ENCODE data around the gene SLC35A4. TPM values are rescaled to one million over a fixed set of nuclear protein-coding genes. Genes with fewer than 3 reads are reported as not detected.
A peak's percentile ranks its signal among the peaks of the same experiment; 100 is the strongest.

Gene SLC35A4
- total and polyA plus RNA-seq, 2 donors (not counting 1 experiment from before 2014, with no cell fraction given): 48.6 to 57.8 TPM

DNA sequence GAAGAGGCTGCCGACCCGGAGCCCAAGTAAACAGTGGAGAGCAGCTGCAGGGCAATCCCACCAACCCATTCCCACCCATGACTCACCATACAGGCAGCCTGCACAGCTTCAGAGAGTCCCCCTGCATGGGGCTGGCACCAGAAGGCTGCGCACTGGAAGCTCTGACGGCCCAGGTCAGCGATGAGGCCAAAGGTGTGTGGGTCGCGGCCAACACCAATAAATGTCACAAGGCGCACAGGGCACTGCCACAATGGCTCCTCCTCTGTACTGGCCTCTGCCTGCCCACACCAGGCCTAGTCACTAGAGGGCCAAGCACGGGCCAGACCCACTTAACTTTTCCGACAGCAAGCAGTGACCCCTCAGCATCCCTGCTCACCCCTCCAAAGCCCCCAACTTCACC is 4.4 kb upstream of the SLC35A4 start:
- Histone ChIP-seq H3K79me2 (ENCODE audit: control insufficient read depth, insufficient read depth, low read length) (peaks cover 32% of the 10 kb centered on the region), H3K27me3 (replicated peaks in 1 of 4; ENCODE audit: control extremely low read depth in 1 of 4, control insufficient read depth in 3 of 4, insufficient read depth in 4 of 4, low read length in 3 of 4) (no peaks in the 10 kb centered on the region), H3K36me3 (replicated peaks in 1 of 2; ENCODE audit: control extremely low read depth in 1 of 2, control insufficient read depth in 1 of 2, extremely low read depth in 1 of 2, insufficient read depth in 2 of 2, low read length in 1 of 2) (peaks cover 0 to 9% of the 10 kb centered on the region in 2 experiments), H3K27ac (ENCODE audit: low read length in 2 of 2) (no peak overlapping the region), H3K4me2 (replicated peaks; ENCODE audit: low read depth, low read length, poor library complexity, severe bottlenecking) (no peak overlapping the region), H3K9ac (ENCODE audit: low read length) (no peak overlapping the region), H3K4me3 (ENCODE audit: control extremely low read depth in 1 of 5, extremely low read depth in 1 of 5, insufficient read depth in 1 of 5, low read depth in 2 of 5, low read length in 4 of 5) (no peak overlapping the region), H3K9me3 (ENCODE audit: control extremely low read depth in 1 of 3, control insufficient read depth in 2 of 3, insufficient read depth in 1 of 3, low read length in 2 of 3) (no peaks in the 10 kb centered on the region), H4K20me1 (ENCODE audit: control insufficient read depth, insufficient read depth, low read length, poor library complexity, severe bottlenecking) (peaks cover 3% of the 10 kb centered on the region), H2AFZ (ENCODE audit: insufficient read depth, low read depth, low read length, poor library complexity, severe bottlenecking) (no peak overlapping the region), H3K4me1 (ENCODE audit: control insufficient read depth in 2 of 2, insufficient read depth in 2 of 2, low read length in 2 of 2) (peaks cover 29 to 39% of the 10 kb centered on the region in 2 donors)
- H3K4me1 Mint-ChIP-seq: peaks cover 48% of the 10 kb centered on the region
- H3K27ac Mint-ChIP-seq: no peak overlapping the region
- no peaks in the 10 kb centered on the region for H3K9me3 Mint-ChIP-seq (ENCODE audit: insufficient read depth)
- ChIA-PET CTCF (no interaction called here), POLR2A (interaction anchor here (1.1 kb wide), 1 partner anchor 78 kb away, joined by 3 read pairs; no protein-coding TSS in a partner anchor)
- no peak for TF ChIP-seq EZH2 (IDR thresholded peaks at IDR 0.05; ENCODE audit: borderline replicate concordance, insufficient read depth, low read depth, low read length, poor library complexity, severe bottlenecking)
- TF ChIP-seq, protein P1, sequence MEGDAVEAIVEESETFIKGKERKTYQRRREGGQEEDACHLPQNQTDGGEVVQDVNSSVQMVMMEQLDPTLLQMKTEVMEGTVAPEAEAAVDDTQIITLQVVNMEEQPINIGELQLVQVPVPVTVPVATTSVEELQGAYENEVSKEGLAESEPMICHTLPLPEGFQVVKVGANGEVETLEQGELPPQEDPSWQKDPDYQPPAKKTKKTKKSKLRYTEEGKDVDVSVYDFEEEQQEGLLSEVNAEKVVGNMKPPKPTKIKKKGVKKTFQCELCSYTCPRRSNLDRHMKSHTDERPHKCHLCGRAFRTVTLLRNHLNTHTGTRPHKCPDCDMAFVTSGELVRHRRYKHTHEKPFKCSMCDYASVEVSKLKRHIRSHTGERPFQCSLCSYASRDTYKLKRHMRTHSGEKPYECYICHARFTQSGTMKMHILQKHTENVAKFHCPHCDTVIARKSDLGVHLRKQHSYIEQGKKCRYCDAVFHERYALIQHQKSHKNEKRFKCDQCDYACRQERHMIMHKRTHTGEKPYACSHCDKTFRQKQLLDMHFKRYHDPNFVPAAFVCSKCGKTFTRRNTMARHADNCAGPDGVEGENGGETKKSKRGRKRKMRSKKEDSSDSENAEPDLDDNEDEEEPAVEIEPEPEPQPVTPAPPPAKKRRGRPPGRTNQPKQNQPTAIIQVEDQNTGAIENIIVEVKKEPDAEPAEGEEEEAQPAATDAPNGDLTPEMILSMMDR (IDR thresholded peaks at IDR 0.05): no peak
- no peak for ATAC-seq (ENCODE audit: low read depth)
- no peaks in the 10 kb centered on the region for H3K27me3 Mint-ChIP-seq
- H3K4me3 Mint-ChIP-seq: no peak overlapping the region
- DNase-seq: no peak
- WGBS (ENCODE audit: insufficient coverage): 94% methylated on average over 10 of the region's 10 CpGs
- intact Hi-C loops (cut with micrococcal nuclease): loop anchor here (10.0 kb wide), 2 partner anchors 255 to 765 kb away; partner anchors contain the start of genes PFDN1 and TAF7

DNA sequence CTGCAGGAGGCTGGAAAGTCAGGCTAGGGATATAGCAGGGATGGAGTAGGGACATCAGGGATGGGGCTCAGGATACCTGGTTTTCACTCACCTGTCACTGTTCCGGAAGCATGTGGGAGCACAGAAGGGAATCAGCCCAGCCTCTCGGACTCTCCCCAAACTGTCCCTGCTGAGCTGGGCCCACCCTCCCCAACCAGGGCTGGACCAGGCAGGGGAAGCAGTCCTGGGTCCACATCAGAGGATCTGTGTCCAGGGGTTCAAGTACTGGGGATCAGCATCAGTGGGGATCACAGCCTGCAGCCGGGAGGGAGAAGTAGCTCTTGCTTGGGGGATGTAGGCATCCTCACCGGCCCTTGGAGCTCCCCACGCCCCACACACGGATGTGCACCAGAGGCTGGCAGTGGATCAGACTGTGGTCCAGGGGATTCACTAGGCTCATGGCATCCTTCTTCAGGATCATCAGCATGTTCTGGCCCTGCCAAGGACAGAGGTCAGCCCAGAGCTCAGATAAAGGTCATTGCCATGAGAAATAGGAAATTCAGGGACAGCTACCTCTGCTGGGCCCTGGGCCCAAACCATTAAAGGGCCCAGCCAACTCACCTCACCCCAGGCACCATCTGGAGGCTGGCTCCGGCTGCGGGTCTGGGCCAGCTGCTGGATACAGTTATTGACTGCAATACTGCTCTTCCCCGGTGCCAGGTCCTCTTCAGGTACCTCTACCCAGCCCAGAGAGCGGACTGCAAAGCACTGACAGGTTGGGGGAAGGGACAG is 2.7 kb upstream of the SLC35A4 start:
- H3K4me1 Mint-ChIP-seq: peaks cover 45% of the 10 kb centered on the region
- POLR2A ChIA-PET: no interaction called here
- TF ChIP-seq EZH2 (IDR thresholded peaks at IDR 0.05; ENCODE audit: borderline replicate concordance, insufficient read depth, low read depth, low read length, poor library complexity, severe bottlenecking): no peak
- TF ChIP-seq, protein P1 (IDR thresholded peaks at IDR 0.05): no peak
- no peaks in the 10 kb centered on the region for H4K20me1 ChIP-seq (ENCODE audit: control insufficient read depth, insufficient read depth, low read length, poor library complexity, severe bottlenecking)
- H3K4me3 ChIP-seq (ENCODE audit: control extremely low read depth in 1 of 5, extremely low read depth in 1 of 5, insufficient read depth in 1 of 5, low read depth in 2 of 5, low read length in 4 of 5): no peak overlapping the region
- H3K27me3 Mint-ChIP-seq: no peaks in the 10 kb centered on the region
- intact Hi-C loops (cut with micrococcal nuclease): loop anchor here (10.0 kb wide), 2 partner anchors 257 to 763 kb away; partner anchors contain the start of genes PFDN1 and TAF7
- no peak overlapping the region for H2AFZ ChIP-seq (ENCODE audit: insufficient read depth, low read depth, low read length, poor library complexity, severe bottlenecking)
- DNase-seq (no peak), ATAC-seq (ENCODE audit: low read depth) (no peak)
- no peak overlapping the region for H3K27ac Mint-ChIP-seq
- H3K9ac ChIP-seq (ENCODE audit: low read length): no peak overlapping the region
- peaks cover 21 to 31% of the 10 kb centered on the region in 2 donors for H3K4me1 ChIP-seq (ENCODE audit: control insufficient read depth in 2 of 2, insufficient read depth in 2 of 2, low read length in 2 of 2)
- no peak overlapping the region for H3K27ac ChIP-seq (ENCODE audit: low read length in 2 of 2)
- 100% methylated on average over 6 of the region's 10 CpGs for WGBS (ENCODE audit: insufficient coverage)
- CTCF ChIA-PET: no interaction called here
- no peaks in the 10 kb centered on the region for H3K9me3 Mint-ChIP-seq (ENCODE audit: insufficient read depth)
- peaks cover 0 to 14% of the 10 kb centered on the region in 2 experiments for H3K36me3 ChIP-seq (replicated peaks in 1 of 2; ENCODE audit: control extremely low read depth in 1 of 2, control insufficient read depth in 1 of 2, extremely low read depth in 1 of 2, insufficient read depth in 2 of 2, low read length in 1 of 2)
- peak overlapping the region; percentile 90 for H3K4me3 Mint-ChIP-seq
- no peak overlapping the region for H3K4me2 ChIP-seq (replicated peaks; ENCODE audit: low read depth, low read length, poor library complexity, severe bottlenecking)
- H3K27me3 ChIP-seq (replicated peaks in 1 of 4; ENCODE audit: control extremely low read depth in 1 of 4, control insufficient read depth in 3 of 4, insufficient read depth in 4 of 4, low read length in 3 of 4): no peaks in the 10 kb centered on the region
- no peaks in the 10 kb centered on the region for H3K9me3 ChIP-seq (ENCODE audit: control extremely low read depth in 1 of 3, control insufficient read depth in 2 of 3, insufficient read depth in 1 of 3, low read length in 2 of 3)
- H3K79me2 ChIP-seq (ENCODE audit: control insufficient read depth, insufficient read depth, low read length): peaks cover 22% of the 10 kb centered on the region

Data from B cell (primary cell).